NOMO-1 treated with DMSO at 0.1 percent for 48 hours (cell line): ENCODE measurements around the gene ELMO1.
"Not testable (repeated sequence)": the region's sequence is repeated elsewhere in the genome, so short reads cannot be mapped to it uniquely, and the experiment has no call there.

Source experiments
- DNase-seq: peaks from one replicate; lab custom pipeline; 2025; ENCODE audit not compliant: unreplicated experiment; lab: John Stamatoyannopoulos, UW

ELMO1 gene

DNA sequence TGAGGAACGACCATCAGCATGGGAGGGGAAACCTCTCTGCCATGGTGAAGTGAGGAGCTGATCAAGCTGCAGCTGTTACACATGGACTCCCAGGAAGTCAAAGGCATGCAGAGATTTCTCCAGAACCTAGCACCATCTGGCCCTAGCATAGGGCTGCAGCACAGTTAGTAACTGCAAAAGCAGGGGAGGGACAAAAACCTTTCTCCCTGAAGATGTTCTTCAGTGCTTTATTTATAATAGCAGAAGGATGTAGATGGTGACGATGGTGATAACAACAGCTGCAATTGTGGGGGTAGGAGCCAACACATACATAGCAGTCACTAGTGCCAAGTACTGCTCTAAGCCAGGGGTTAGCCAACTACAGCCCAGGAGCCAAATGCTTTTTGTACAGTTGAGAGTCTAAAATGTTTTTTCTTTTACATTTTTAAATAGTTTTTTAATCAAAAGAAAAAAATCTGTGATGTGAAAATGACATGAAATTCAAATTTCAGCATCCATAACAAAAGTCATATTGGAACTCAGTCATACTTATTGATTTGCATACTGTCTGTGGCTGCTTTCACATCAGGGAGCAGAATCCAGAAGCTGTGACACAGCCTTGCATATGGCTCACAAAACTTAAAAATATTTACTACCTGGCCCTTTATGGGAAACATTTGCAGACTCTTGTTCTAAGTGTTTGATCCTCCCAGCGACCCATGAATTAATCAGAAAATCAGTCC is 299.5 kb downstream of the ELMO1 start:
- DNase-seq, result no peak

DNA sequence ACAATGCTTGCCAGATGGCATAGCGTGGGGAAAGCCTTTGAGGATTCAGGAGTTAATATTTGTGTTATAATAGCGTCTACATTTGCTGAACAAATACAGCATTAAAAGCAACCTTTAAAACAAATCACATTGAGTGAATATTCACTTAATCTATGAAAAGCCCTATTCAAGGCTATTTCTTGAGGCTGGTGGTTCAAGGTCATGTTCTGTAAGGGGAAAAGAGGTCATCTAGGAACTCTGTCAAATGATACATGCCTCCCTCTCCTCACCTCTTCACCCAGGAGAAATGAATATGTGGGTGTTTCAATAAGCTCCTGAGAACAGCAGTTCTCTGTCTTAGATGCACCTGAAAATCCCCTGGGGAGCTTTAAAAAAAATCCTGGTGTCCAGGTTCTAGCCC is 303.0 kb downstream of the ELMO1 start:
- DNase-seq, result no peak

DNA sequence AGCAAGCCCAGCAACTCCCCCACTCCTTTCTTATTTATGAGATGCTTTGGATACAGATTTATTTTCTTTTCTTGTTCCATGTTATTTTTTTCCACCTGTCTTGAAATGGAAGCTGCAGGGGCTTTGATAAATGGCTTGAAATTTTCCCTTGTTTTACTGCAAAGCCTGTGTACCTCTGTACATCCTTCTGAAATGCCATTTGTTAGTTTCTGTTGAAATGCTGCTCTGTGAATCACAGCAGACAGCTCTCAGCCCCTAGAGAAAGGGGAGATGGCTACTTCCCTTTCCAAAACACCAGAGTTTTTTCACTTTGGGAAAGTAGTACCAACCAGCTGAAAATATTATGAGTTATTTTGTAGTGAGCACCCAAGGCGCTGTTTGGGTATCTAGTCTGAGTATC is 304.2 kb downstream of the ELMO1 start:
- DNase-seq, result no peak

DNA sequence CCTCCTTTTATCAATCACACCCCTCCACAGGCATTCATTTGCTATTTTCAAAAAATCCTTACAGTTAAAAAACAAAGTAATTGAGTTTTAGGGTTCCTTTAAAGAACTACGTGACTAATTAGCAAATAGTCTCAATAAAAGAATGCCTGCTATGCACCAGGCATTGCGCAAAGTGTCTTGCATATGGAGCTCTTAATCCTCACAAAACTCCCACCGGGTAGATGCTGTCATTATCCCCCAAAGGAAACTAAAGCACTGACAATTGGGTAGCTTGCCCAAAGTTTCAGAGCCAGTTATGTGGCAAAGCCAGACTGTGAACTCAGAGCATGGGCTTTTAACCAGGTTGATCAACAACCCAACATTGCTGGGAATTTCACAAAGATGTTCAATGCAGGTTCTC is 305.7 kb downstream of the ELMO1 start:
- DNase-seq, result no peak

DNA sequence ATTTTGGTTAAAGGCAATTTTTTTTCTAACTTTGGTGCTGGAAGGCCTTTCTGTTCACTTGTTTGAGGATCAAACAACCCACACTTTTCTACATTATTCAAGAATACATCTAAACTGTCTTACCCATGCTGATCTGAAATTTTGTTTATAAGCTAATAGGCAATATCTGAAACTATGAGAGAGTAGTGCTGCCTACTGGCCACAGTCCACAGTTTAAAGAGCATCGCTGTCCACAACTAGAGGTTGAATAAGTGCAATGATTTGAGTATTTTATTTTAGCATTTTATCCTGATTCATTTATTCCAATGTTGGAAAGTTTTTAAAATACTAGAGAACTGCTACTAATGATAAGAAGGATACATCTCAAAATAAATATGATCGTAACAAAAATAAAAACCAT is 306.9 kb downstream of the ELMO1 start:
- no peak for DNase-seq

DNA sequence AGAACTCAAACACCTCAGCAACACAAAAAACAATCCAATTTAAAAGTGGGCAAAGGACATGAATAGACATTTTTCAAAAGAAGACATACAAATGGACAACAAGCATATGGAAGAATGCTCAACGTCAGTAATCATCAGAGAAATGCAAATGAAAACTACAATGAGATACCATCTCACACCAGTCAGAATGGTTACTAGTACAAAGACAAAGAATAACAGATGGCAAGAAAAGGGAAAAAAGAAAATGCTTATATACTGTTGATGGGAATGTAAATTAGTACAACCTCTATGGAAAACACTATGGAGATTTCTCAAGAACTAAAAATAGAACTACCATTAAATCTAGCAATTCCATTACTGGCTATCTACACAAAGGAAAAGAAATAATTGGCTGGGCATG is 314.8 kb downstream of the ELMO1 start:
- not testable (repeated sequence) for DNase-seq

DNA sequence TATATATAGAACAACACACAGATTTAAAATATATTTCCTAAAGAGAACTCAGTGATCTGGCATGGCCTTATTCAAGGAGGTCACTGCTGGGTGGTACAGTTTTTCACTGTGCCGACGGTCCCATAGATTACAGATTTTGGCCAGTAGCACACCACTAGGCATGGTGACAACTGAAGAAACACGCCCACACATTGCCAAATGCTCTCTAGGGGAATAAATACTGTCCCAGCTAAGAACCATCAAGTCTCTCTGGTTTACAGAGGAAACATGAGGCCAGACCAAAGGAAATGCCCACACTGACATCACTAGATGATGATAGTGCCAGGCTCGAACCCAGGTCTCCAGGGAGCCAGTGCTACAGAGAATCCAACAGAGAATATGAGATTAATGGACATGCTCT is 316.8 kb downstream of the ELMO1 start:
- no peak for DNase-seq

DNA sequence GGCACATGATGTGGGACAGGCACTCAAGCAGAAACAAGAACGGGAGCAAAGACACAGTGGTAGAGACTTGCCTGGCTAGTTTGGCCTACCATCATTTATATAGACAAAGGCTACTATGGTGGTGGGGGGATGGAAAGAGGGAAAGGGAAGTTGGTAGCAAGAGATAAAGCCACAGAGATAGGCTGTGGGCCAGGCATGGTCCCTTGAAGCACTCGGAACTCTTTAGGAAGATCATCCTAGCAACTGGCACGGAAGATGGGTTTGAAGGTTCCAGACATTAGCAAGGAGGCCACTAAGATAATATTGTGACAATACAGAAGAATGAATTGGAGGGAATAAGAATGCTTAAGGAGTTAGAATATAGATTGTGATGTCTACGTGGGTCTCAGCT is 319.6 kb downstream of the ELMO1 start:
- no peak for DNase-seq

DNA sequence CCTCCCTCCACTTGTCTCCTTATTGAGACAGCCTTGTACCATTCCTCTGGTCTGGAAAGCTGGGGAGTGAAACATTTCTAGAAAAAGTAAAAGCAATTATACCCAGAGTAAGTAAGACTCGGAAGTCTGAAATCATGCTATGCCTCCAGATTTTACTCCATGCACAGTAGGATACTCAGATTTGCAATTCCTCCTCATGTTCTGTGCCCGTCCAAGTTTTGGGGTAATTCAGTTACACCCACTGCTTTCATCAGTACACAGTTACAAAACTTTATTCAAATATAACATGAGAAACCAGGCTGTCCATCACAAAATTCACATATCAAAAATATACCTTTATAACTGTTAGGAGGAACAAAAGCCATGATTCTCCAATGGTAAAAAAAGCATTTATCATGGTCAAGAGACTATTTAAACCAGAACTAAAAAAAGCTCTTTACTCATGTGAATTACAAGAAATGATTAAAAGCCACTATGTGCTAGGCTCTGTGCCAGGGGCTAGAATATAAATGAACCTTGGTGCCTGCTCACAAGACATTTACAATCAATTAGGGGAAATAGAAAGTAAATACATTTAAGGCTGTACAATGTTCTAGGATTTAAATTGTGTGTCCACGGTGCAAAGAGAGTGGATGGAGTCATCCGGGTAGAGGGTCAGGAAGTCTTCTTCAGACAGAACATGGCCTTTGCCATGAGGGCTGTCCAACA is 320.2 kb downstream of the ELMO1 start:
- DNase-seq, result no peak

DNA sequence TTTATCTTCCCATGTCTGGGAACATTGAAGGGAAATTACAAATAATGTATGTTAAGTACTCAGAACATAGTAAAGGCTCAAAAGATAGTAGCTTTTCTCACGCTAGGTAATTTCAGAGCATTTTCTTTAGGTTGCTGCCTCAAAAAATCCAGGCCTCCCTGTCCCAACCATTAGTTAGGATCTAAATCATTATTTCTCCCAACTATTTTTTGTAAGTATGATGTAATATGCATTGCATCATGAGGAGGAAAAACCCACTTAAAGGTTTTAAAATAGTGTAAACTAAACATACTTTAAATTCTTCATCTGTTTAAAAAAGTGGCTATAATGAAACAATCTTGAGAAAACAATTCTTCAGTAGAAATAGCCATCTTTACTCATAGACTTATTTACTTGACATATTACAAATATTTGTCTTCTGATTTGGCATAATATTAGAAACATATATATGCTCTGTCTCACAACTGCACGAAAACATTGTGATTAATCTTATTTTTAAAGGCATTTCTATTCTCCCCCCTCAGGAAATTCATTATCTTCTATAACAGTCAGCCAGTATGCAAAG is 329.3 kb downstream of the ELMO1 start:
- DNase-seq, result no peak

DNA sequence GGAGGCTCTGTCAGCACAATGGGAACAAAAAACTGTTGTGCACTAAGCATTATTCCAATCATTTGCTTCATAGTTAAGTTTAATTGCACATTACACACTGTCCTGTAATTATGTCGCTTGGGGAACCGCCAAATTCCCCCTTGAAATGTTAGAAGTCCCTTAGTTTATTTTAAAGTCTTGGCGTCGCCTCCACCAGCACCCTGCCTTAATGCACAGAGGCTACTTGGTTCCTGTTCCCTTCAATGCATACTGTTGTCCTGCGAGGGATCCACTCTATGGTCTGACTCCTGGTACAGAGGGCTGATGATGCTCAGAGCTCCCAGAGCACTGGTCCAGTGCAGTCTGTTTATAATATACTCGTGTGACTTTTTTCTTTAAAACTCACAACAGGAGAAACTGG is 330.7 kb downstream of the ELMO1 start:
- no peak for DNase-seq

DNA sequence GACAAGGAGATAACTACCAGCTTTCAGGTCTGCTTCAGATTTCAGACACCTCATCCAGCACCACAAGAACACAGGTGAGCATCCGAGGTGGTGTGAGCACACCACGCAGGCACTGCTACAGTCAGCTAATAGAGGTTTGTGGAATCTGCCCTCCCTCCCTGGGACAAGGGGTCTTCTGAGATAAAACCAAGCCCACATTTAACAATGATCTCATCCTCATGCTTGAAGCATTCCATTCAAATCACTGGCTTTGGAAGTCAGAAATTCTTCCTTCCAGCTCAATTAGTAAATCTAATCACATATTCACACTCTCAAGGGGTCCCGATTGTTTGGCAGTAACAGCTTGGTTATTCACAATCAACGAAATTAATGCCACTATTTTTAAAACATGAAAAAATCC is 331.4 kb downstream of the ELMO1 start:
- DNase-seq, result no peak

DNA sequence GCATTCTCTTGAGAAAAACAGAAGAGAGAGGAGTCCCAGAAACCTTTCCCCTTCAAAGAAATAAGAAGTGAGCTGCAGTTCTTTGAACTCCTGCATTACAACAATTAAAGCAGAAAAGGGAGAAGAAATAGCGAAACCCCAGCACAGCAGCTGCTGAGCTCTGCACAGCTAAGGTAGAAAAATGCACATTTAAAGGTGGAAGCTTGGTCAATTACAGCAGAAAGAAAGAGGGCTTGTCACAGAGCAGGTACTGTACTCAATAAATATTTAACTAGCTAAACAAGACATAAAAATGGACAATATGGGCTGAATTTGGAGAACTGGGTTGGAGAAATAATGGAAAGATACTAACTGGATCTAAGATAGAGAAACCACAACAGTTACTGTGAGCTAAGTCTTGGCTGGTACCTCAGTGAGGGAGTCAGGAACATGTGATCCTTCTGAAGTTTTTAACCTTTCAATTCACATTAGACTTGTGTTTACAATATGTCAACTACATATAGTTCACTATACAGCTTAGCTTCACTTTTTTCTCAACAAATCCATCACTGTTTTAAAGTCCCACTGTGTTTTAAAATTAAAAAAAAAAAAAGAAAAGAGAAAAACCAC is 332.5 kb downstream of the ELMO1 start:
- no peak for DNase-seq

DNA sequence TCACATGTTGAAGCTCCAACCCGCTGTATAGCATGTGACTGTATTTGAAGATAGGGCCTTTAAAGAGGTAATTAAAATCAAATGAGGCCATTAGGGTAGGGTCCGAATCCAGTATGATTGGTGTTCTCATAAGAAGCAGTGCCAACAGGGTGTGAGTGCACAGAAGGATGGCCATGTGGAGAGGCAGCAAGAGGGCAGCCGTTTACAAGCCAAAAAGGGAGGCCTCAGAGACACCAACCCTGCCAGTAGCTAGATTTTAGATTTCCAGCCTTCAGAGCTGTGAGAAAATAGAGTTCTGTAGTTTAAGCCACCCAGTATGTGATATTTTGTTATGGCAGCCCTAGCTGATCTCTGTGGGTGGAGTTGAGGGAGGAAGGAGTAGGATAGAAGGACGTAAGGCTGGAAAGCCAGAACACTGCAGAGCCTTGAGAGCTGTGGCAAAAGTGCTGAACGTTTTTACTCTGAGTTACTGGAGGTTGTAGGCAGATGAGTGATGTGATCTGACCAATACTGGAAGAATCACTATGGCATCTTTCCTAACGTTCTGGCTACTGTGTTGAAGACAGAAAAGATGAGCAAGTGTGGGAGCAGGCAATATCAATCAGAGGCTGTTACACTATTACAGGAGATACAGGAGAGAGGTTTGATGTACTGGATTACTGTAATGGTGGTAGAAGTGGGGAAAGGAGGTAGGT is 334.9 kb downstream of the ELMO1 start:
- DNase-seq, result no peak

DNA sequence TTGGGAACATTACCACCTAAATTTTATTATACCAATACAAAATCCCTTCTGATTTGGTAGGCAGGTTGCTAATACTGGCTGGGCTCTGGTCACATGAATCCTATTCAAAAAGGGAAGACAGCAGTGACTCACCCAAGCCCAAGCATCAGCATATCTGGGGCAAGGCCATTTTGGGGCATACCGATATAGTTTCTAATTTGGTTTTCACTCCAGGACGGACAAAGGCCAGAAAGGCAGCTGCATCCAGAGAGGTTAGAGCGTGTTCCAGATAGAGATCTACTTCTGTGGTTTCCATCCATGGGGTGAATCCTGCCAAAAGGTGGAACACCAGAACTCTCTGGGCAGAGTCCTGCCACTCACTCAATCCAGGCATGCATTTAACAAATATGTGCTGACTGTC is 335.8 kb downstream of the ELMO1 start:
- DNase-seq, result no peak

DNA sequence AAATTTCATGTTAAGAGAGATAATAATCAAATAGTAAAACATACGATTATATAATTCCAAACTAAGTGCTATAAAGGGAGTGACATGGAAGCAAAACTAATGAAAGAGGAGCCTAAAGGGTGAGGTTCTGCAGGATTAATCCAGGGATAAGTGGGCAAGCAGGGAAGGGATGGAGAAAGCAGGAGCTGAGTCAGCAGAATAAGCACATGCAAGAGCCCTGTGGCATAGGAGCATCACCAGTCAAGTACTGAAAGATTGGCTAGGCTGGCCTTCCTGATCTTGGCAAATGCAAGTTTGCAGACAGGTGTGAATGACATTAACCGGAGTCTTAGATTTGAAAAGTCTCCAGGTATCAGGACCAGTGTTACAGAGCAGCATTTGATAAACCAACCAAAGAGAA is 336.4 kb downstream of the ELMO1 start:
- no peak for DNase-seq

DNA sequence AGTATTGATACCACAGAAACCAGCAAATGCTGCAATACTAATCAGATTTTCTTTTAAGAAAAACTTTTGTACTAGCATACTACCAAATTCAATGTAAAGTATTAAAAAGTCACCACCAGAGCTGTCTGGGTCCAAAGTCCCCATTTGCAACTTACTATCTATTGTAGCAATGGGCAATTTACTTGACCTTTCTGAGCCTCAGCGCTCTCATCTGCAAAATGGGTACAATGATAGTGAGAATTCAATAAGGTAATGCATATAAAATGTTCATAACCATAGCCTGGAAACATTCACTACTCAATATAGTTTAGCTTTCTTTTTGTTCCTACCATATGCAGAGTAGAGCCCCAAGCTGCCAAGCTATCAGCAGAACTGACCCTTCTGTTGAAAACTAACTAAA is 337.2 kb downstream of the ELMO1 start:
- no peak for DNase-seq

DNA sequence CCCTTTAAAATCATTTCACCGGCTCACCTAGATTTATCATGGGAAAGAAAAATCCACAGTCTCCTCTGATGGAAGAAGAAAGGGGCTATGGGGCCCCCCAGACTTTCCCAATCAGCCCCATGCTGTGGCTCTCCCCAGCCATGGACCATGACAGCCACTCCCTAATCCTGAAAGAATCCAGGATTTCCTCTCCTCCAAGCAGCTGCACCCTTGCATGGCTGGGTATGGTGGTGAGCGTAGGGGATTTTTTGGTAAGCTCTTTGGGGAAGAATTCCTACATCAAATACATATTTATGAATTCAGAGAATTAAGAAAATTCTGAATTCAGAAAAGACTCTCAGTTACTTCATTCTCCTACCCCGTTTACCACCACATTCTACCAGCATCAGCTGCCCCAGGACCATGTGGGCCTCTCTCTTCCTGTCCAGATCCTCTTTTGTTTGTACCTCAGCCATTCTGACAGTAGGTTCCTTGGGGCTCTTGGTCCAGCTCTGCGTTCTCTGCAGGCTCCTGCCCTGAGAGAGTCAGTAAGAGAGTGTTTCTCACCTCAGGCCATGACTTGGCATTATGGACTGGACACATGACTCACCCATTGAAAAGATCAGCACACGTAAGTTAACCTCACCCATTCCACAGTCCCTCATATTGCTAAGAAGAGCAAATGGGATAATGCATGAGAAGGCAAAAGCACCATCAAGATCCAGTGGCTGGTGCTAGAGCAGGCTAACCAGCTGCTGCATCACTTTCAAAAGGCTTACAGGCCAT is 337.8 kb downstream of the ELMO1 start:
- DNase-seq, result no peak

DNA sequence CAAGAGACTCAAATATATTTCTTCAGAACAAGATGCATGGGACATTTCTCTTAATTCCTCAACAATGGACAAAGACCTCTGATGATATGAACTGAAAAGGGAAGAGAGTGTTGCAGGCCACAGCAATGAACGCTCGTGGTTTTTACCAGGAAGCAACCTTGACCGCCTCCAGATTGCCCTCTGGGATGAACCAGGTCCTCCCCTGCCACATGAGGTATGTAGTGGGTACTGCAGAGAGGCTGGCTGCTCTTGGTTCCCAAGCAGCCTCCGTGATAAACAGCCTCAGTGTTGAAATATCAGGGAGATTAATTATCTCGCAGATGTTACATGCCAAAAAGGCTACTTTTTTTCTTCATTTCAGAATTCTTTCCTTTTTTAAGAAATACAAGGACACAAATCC is 338.8 kb downstream of the ELMO1 start:
- DNase-seq, result no peak

DNA sequence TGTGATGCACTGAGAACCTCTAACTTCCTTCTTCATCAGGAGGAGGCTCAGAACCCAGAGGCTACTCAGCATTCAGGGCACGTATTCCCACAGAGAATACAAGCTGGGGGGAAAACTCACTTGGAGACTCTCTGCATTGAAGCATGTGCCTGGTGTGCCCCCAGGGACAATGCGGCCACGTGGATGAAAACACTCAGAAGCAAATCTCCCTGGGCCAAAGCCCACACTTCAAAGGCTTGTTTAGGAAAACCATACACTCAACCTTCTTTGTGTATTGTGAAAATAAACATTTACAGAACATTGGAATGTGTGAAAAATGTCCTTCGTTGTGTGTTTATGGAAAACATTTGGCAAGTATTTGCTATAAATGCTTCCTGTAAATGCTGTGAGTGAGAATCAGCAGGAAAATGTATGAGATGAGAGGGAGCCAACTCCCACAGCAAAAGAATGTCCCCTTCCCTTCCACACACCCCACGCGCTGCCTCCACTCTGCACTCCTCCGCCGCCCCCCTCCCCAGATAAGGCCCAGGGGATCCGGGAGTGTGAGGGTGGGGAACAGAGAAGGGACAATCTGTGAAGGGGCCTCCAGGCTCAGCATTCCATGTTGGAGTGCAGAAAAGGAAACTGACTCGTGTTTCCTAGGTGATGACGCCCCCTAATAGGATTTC is 339.5 kb downstream of the ELMO1 start:
- no peak for DNase-seq
